22Rv1 (cell line): Measurements from ENCODE around the gene OGFOD2.

ENCODE experiments used
- CTCF ChIP-seq: fragments of 450-650 bp; IDR thresholded peaks from 2 replicates; pipeline ENCODE4 v1.5.1; 2017; ENCODE audit warnings: mild to moderate bottlenecking
- ZFX ChIP-seq: fragments of 450-650 bp; IDR thresholded peaks from 2 replicates; pipeline ENCODE4 v1.6.1; 2017; ENCODE audit warnings: antibody characterized with exemption, borderline replicate concordance

DNA sequence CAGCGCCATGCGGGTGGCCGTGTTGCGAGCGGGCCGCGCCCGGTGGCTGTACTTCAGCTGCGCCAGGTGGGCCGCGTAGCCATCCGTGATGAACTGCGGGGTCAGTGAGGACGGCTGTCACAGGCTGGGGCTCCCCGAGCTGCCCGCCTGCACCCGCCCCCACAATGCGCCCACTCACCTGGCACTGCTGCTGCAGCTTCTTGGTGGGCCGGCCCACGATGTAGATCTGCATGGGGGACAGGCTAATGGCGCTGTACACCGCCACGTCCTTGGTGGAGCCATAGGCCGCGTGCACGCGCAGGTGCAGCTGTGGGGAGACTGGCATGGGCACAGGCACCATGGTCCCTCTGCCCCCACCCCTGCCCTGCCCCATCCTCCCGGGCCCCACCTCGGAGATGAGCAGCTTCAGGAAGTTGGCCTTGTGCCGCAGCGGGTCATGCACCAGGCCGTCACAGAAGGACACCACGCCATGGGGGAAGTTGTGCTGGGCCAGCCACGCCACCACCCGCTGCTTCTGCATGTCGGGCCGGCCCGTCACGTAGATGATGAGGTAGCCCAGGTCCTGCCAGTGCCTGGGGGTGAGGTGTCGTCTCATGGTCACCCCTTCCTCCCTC, 11.3 kb downstream of the OGFOD2 start:
- no peak for TF ChIP-seq CTCF
- TF ChIP-seq ZFX, result no peak
